B cell (primary cell): ENCODE results near the gene CHST11. TPM values are rescaled to one million over a fixed set of nuclear protein-coding genes. Genes with fewer than 3 reads are reported as not detected.

Experiments used
- ATAC-seq: fragments of 200-7000 bp; cut with Tn5 transposase; one replicate; pipeline ENCODE4 v1.10.0; 2021; ENCODE audit warnings: low read depth, mild to moderate bottlenecking, moderate number of reproducible peaks, moderate library complexity
- CTCF ChIA-PET: fragments of 350-600 bp; sonication (Branson Sonifier 250); formaldehyde crosslinking; loops from one replicate; lab custom pipeline; 2021; ENCODE audit warnings: antibody characterized with exemption, inconsistent platforms; lab: Charles Lee
- POLR2A ChIA-PET: fragments of 350-600 bp; sonication (Branson Sonifier 250); formaldehyde crosslinking; loops from one replicate; lab custom pipeline; 2021; ENCODE audit warnings: antibody characterized with exemption; lab: Charles Lee
- DNase-seq: peaks from one replicate; pipeline ENCODE4 v3.0.0; 2013
- H2AFZ ChIP-seq: 2 replicates; pipeline ENCODE4 v1.6.1; 2012; ENCODE audit warnings: mild to moderate bottlenecking, low read depth, low read length; ENCODE audit not compliant: insufficient read depth, poor library complexity, severe bottlenecking
- H3K27ac ChIP-seq, 2 donors: 1 replicate in 1 of 2; 2 replicates in 1 of 2; pipeline ENCODE4 v1.5.1; 2012 to 2013; ENCODE audit warnings: low read length in 2 of 2, mild to moderate bottlenecking in 2 of 2, moderate library complexity in 1 of 2
- H3K27me3 ChIP-seq, 4 experiments: fragments of 200-600 bp in 1 of 4; sonication (generic) in 1 of 4; replicated peaks in 1 of 4; 1 replicate in 2 of 4; 2 replicates in 2 of 4; pipeline versions ENCODE4 v1.6.1 to v1.7.0; 2013 to 2016; ENCODE audit warnings: low read length in 3 of 4, mild to moderate bottlenecking in 2 of 4, mixed read lengths in 1 of 4, moderate library complexity in 1 of 4; ENCODE audit not compliant: insufficient read depth in 4 of 4, control insufficient read depth in 3 of 4; ENCODE audit errors: control extremely low read depth in 1 of 4
- H3K36me3 ChIP-seq, 2 experiments: replicated peaks in 1 of 2; 1 replicate in 1 of 2; 2 replicates in 1 of 2; pipeline versions ENCODE4 v1.6.1 to v1.7.1; 2013; ENCODE audit warnings: low read length in 1 of 2; ENCODE audit not compliant: insufficient read depth in 2 of 2, control insufficient read depth in 1 of 2; ENCODE audit errors: control extremely low read depth in 1 of 2, extremely low read depth in 1 of 2
- H3K4me1 ChIP-seq, 2 donors: fragments of 200-600 bp in 1 of 2; sonication (generic) in 1 of 2; 1 replicate in 1 of 2; 2 replicates in 1 of 2; pipeline versions ENCODE4 v1.5.1 to v1.6.1; 2013 to 2017; ENCODE audit warnings: low read length in 2 of 2; ENCODE audit not compliant: control insufficient read depth in 2 of 2, insufficient read depth in 2 of 2
- H3K4me2 ChIP-seq: replicated peaks from 2 replicates; pipeline ENCODE3; 2012; ENCODE audit warnings: mild to moderate bottlenecking, low read depth, low read length; ENCODE audit not compliant: poor library complexity, severe bottlenecking
- H3K4me3 ChIP-seq, 5 experiments: fragments of 200-600 bp in 1 of 5; sonication (generic) in 1 of 5; 1 replicate in 3 of 5; 2 replicates in 2 of 5; pipeline versions ENCODE4 v1.5.1 to v1.7.0; 2011 to 2016; ENCODE audit warnings: low read length in 4 of 5, mild to moderate bottlenecking in 4 of 5, low read depth in 2 of 5, control low read depth in 1 of 5, moderate library complexity in 1 of 5; ENCODE audit not compliant: insufficient read depth in 1 of 5; ENCODE audit errors: control extremely low read depth in 1 of 5, extremely low read depth in 1 of 5
- H3K79me2 ChIP-seq: fragments of 200-600 bp; sonication (generic); one replicate; pipeline ENCODE4 v1.6.0; 2016; ENCODE audit warnings: low read length; ENCODE audit not compliant: control insufficient read depth, insufficient read depth
- H3K9ac ChIP-seq: fragments of 200-600 bp; sonication (generic); 2 replicates; pipeline ENCODE4 v1.6.1; 2017; ENCODE audit warnings: mild to moderate bottlenecking, low read length, moderate library complexity
- H3K9me3 ChIP-seq, 3 donors: one replicate each; pipeline versions ENCODE4 v1.6.1 to v1.7.1; 2013; ENCODE audit warnings: low read length in 2 of 3; ENCODE audit not compliant: control insufficient read depth in 2 of 3, insufficient read depth in 1 of 3; ENCODE audit errors: control extremely low read depth in 1 of 3
- H4K20me1 ChIP-seq: 2 replicates; pipeline ENCODE4 v1.6.0; 2012; ENCODE audit warnings: mild to moderate bottlenecking, low read length; ENCODE audit not compliant: insufficient read depth, control insufficient read depth, poor library complexity, severe bottlenecking
- H3K27ac Mint-ChIP-seq: one replicate; pipeline ENCODE4 v1.8.0; 2021; ENCODE audit warnings: mixed read lengths
- H3K27me3 Mint-ChIP-seq: one replicate; pipeline ENCODE4 v1.8.0; 2021; ENCODE audit warnings: mixed read lengths
- H3K4me1 Mint-ChIP-seq: one replicate; pipeline ENCODE4 v1.8.0; 2021; ENCODE audit warnings: mixed read lengths
- H3K4me3 Mint-ChIP-seq: one replicate; pipeline ENCODE4 v1.8.0; 2021; ENCODE audit warnings: mixed read lengths
- H3K9me3 Mint-ChIP-seq: one replicate; pipeline ENCODE4 v1.8.0; 2022; ENCODE audit warnings: mixed read lengths; ENCODE audit not compliant: insufficient read depth
- CTCF ChIP-seq: fragments of 200-600 bp; IDR thresholded peaks from one replicate; pipeline ENCODE4 v1.8.0; 2022; ENCODE audit warnings: antibody characterized with exemption, mild to moderate bottlenecking
- EZH2 ChIP-seq: IDR thresholded peaks from 2 replicates; pipeline ENCODE4 v1.6.1; 2012; ENCODE audit warnings: borderline replicate concordance, low read depth, mild to moderate bottlenecking, moderate library complexity, low read length; ENCODE audit not compliant: insufficient read depth, poor library complexity, severe bottlenecking
- WGBS: methylation state at CpG from one replicate; pipeline ENCODE4 v1.1.5; 2013; ENCODE audit warnings: missing lambda C conversion rate; ENCODE audit not compliant: insufficient coverage; 5-methylcytosine and 5-hydroxymethylcytosine counted together
- intact Hi-C: fragments of 100-400 bp; cut with micrococcal nuclease; formaldehyde crosslinking; loops from one replicate; pipeline ENCODE4 v1.10.0; 2022
- polyA plus RNA-seq: library from polyadenylated mRNA; depleted of rRNA; stranded (reverse); fragments of >200 nt; gene quantifications from 2 replicates; pipeline ENCODE4 v1.2.3, GENCODE V29; 2012
- total RNA-seq, 2 donors: library from RNA; stranded (reverse); fragments of 120-200 nt in 1 of 2; gene quantifications; 1 replicate in 1 of 2; 2 replicates in 1 of 2; pipeline versions ENCODE4 v1.2.3 to v1.2.4, GENCODE V29; 2013 to 2022

The CHST11 gene
- total and polyA plus RNA-seq, 2 donors (not counting 1 experiment from before 2014, with no cell fraction given) = 46.3 to 152 TPM

GRCh38 chr12:104463368-104463767 lies 6.6 kb downstream of the CHST11 start:
- Histone ChIP-seq H3K9me3 (no peaks in the 10 kb centered on the region), H3K27me3 (no peaks in the 10 kb centered on the region), H3K4me3 (peak overlapping the region in 1 of 5 experiments; percentile 52), H3K9ac (peak overlapping the region; percentile 41), H4K20me1 (no peaks in the 10 kb centered on the region), H3K27ac (peak overlapping the region; percentile 68 to 87), H3K36me3 (no peaks in the 10 kb centered on the region), H2AFZ (peak overlapping the region; percentile 13), H3K4me2 (peak overlapping the region; percentile 73), H3K79me2 (peaks cover 90% of the 10 kb centered on the region), H3K4me1 (peaks cover 87 to 95% of the 10 kb centered on the region in 2 donors)
- WGBS = no CpG with 5 or more reads among the region's 1 CpG
- intact Hi-C loops = no loop called here
- ChIA-PET POLR2A (interaction anchor here (1.5 kb wide), 1 partner anchor 15 kb away, joined by 3 read pairs; no protein-coding TSS in a partner anchor), CTCF (interaction anchor here (1.0 kb wide), 1 partner anchor 180 kb away, joined by 4 read pairs; no protein-coding TSS in a partner anchor)
- Mint-ChIP-seq H3K27ac (peak overlapping the region; percentile 87), H3K9me3 (no peaks in the 10 kb centered on the region), H3K4me3 (peak overlapping the region; percentile 79), H3K4me1 (peaks cover 78% of the 10 kb centered on the region), H3K27me3 (no peaks in the 10 kb centered on the region)
- DNase-seq (peak; percentile 57), ATAC-seq (no peak)
- no peak for TF ChIP-seq CTCF

- Histone ChIP-seq H3K79me2 (peaks cover 90% of the 10 kb centered on the region), H4K20me1 (no peaks in the 10 kb centered on the region), H3K9me3 (no peaks in the 10 kb centered on the region), H3K27ac (peak overlapping the region; percentile 3 to 87), H3K36me3 (no peaks in the 10 kb centered on the region), H3K4me2 (peak overlapping the region; percentile 73), H2AFZ (no peak overlapping the region), H3K27me3 (no peaks in the 10 kb centered on the region), H3K4me3 (peak overlapping the region in 1 of 5 experiments; percentile 3), H3K4me1 (peaks cover 92 to 96% of the 10 kb centered on the region in 2 donors), H3K9ac (peak overlapping the region; percentile 1)
- peak overlapping the region; percentile 80 for H3K27ac Mint-ChIP-seq
- peaks cover 85% of the 10 kb centered on the region for H3K4me1 Mint-ChIP-seq
- peaks cover 3% of the 10 kb centered on the region for H3K9me3 Mint-ChIP-seq
- DNase-seq (no peak), ATAC-seq (no peak)
- ChIA-PET POLR2A (no interaction called here), CTCF (interaction anchor here (0.8 to 1.9 kb wide), 4 partner anchors 9 to 107 kb away, joined by 3 to 5 read pairs (median 4); no protein-coding TSS in a partner anchor)
- WGBS = 100% methylated on average over 1 of the region's 3 CpGs
- intact Hi-C loops = loop anchor here (1.0 kb wide), 1 partner anchor 8 kb away; no protein-coding TSS in a partner anchor
- no peaks in the 10 kb centered on the region for H3K27me3 Mint-ChIP-seq
- no peak for TF ChIP-seq EZH2
- no peak for TF ChIP-seq CTCF
- H3K4me3 Mint-ChIP-seq = peak overlapping the region; percentile 52
Measured at GRCh38 chr12:104464899-104465298, 8.2 kb downstream of the CHST11 start.
